B cell (primary cell): ENCODE measurements around the gene ORMDL3. TPM values are rescaled to one million over a fixed set of nuclear protein-coding genes. Genes with fewer than 3 reads are reported as not detected.

ENCODE experiments used
- ATAC-seq: fragments of 200-7000 bp; cut with Tn5 transposase; one replicate; pipeline ENCODE4 v1.10.0; 2021; ENCODE audit warnings: low read depth, mild to moderate bottlenecking, moderate number of reproducible peaks, moderate library complexity
- CTCF ChIA-PET: fragments of 350-600 bp; sonication (Branson Sonifier 250); formaldehyde crosslinking; loops from one replicate; lab custom pipeline; 2021; ENCODE audit warnings: antibody characterized with exemption, inconsistent platforms; lab: Charles Lee
- POLR2A ChIA-PET: fragments of 350-600 bp; sonication (Branson Sonifier 250); formaldehyde crosslinking; loops from one replicate; lab custom pipeline; 2021; ENCODE audit warnings: antibody characterized with exemption; lab: Charles Lee
- DNase-seq: peaks from one replicate; pipeline ENCODE4 v3.0.0; 2013
- H2AFZ ChIP-seq: 2 replicates; pipeline ENCODE4 v1.6.1; 2012; ENCODE audit warnings: mild to moderate bottlenecking, low read depth, low read length; ENCODE audit not compliant: insufficient read depth, poor library complexity, severe bottlenecking
- H3K27ac ChIP-seq, 2 donors: 1 replicate in 1 of 2; 2 replicates in 1 of 2; pipeline ENCODE4 v1.5.1; 2012 to 2013; ENCODE audit warnings: low read length in 2 of 2, mild to moderate bottlenecking in 2 of 2, moderate library complexity in 1 of 2
- H3K27me3 ChIP-seq, 4 experiments: fragments of 200-600 bp in 1 of 4; sonication (generic) in 1 of 4; replicated peaks in 1 of 4; 1 replicate in 2 of 4; 2 replicates in 2 of 4; pipeline versions ENCODE4 v1.6.1 to v1.7.0; 2013 to 2016; ENCODE audit warnings: low read length in 3 of 4, mild to moderate bottlenecking in 2 of 4, mixed read lengths in 1 of 4, moderate library complexity in 1 of 4; ENCODE audit not compliant: insufficient read depth in 4 of 4, control insufficient read depth in 3 of 4; ENCODE audit errors: control extremely low read depth in 1 of 4
- H3K36me3 ChIP-seq, 2 experiments: replicated peaks in 1 of 2; 1 replicate in 1 of 2; 2 replicates in 1 of 2; pipeline versions ENCODE4 v1.6.1 to v1.7.1; 2013; ENCODE audit warnings: low read length in 1 of 2; ENCODE audit not compliant: insufficient read depth in 2 of 2, control insufficient read depth in 1 of 2; ENCODE audit errors: control extremely low read depth in 1 of 2, extremely low read depth in 1 of 2
- H3K4me1 ChIP-seq, 2 donors: fragments of 200-600 bp in 1 of 2; sonication (generic) in 1 of 2; 1 replicate in 1 of 2; 2 replicates in 1 of 2; pipeline versions ENCODE4 v1.5.1 to v1.6.1; 2013 to 2017; ENCODE audit warnings: low read length in 2 of 2; ENCODE audit not compliant: control insufficient read depth in 2 of 2, insufficient read depth in 2 of 2
- H3K4me2 ChIP-seq: replicated peaks from 2 replicates; pipeline ENCODE3; 2012; ENCODE audit warnings: mild to moderate bottlenecking, low read depth, low read length; ENCODE audit not compliant: poor library complexity, severe bottlenecking
- H3K4me3 ChIP-seq, 5 experiments: fragments of 200-600 bp in 1 of 5; sonication (generic) in 1 of 5; 1 replicate in 3 of 5; 2 replicates in 2 of 5; pipeline versions ENCODE4 v1.5.1 to v1.7.0; 2011 to 2016; ENCODE audit warnings: low read length in 4 of 5, mild to moderate bottlenecking in 4 of 5, low read depth in 2 of 5, control low read depth in 1 of 5, moderate library complexity in 1 of 5; ENCODE audit not compliant: insufficient read depth in 1 of 5; ENCODE audit errors: control extremely low read depth in 1 of 5, extremely low read depth in 1 of 5
- H3K79me2 ChIP-seq: fragments of 200-600 bp; sonication (generic); one replicate; pipeline ENCODE4 v1.6.0; 2016; ENCODE audit warnings: low read length; ENCODE audit not compliant: control insufficient read depth, insufficient read depth
- H3K9ac ChIP-seq: fragments of 200-600 bp; sonication (generic); 2 replicates; pipeline ENCODE4 v1.6.1; 2017; ENCODE audit warnings: mild to moderate bottlenecking, low read length, moderate library complexity
- H3K9me3 ChIP-seq, 3 donors: one replicate each; pipeline versions ENCODE4 v1.6.1 to v1.7.1; 2013; ENCODE audit warnings: low read length in 2 of 3; ENCODE audit not compliant: control insufficient read depth in 2 of 3, insufficient read depth in 1 of 3; ENCODE audit errors: control extremely low read depth in 1 of 3
- H4K20me1 ChIP-seq: 2 replicates; pipeline ENCODE4 v1.6.0; 2012; ENCODE audit warnings: mild to moderate bottlenecking, low read length; ENCODE audit not compliant: insufficient read depth, control insufficient read depth, poor library complexity, severe bottlenecking
- H3K27ac Mint-ChIP-seq: one replicate; pipeline ENCODE4 v1.8.0; 2021; ENCODE audit warnings: mixed read lengths
- H3K27me3 Mint-ChIP-seq: one replicate; pipeline ENCODE4 v1.8.0; 2021; ENCODE audit warnings: mixed read lengths
- H3K4me1 Mint-ChIP-seq: one replicate; pipeline ENCODE4 v1.8.0; 2021; ENCODE audit warnings: mixed read lengths
- H3K4me3 Mint-ChIP-seq: one replicate; pipeline ENCODE4 v1.8.0; 2021; ENCODE audit warnings: mixed read lengths
- H3K9me3 Mint-ChIP-seq: one replicate; pipeline ENCODE4 v1.8.0; 2022; ENCODE audit warnings: mixed read lengths; ENCODE audit not compliant: insufficient read depth
- CTCF ChIP-seq: fragments of 200-600 bp; IDR thresholded peaks from one replicate; pipeline ENCODE4 v1.8.0; 2022; ENCODE audit warnings: antibody characterized with exemption, mild to moderate bottlenecking
- EZH2 ChIP-seq: IDR thresholded peaks from 2 replicates; pipeline ENCODE4 v1.6.1; 2012; ENCODE audit warnings: borderline replicate concordance, low read depth, mild to moderate bottlenecking, moderate library complexity, low read length; ENCODE audit not compliant: insufficient read depth, poor library complexity, severe bottlenecking
- WGBS: methylation state at CpG from one replicate; pipeline ENCODE4 v1.1.5; 2013; ENCODE audit warnings: missing lambda C conversion rate; ENCODE audit not compliant: insufficient coverage; 5-methylcytosine and 5-hydroxymethylcytosine counted together
- intact Hi-C: fragments of 100-400 bp; cut with micrococcal nuclease; formaldehyde crosslinking; loops from one replicate; pipeline ENCODE4 v1.10.0; 2022
- polyA plus RNA-seq: library from polyadenylated mRNA; depleted of rRNA; stranded (reverse); fragments of >200 nt; gene quantifications from 2 replicates; pipeline ENCODE4 v1.2.3, GENCODE V29; 2012
- total RNA-seq, 2 donors: library from RNA; stranded (reverse); fragments of 120-200 nt in 1 of 2; gene quantifications; 1 replicate in 1 of 2; 2 replicates in 1 of 2; pipeline versions ENCODE4 v1.2.3 to v1.2.4, GENCODE V29; 2013 to 2022

Gene ORMDL3
- total and polyA plus RNA-seq, 2 donors (not counting 1 experiment from before 2014, with no cell fraction given), result 51.8 to 90.6 TPM

GRCh38 chr17:39920218-39921210 lies 6.9 kb downstream of the ORMDL3 start:
- Histone ChIP-seq H3K4me2 (peak overlapping the region; percentile 29), H3K4me3 (no peak overlapping the region), H3K9ac (no peak overlapping the region), H3K79me2 (peaks cover 29% of the 10 kb centered on the region), H4K20me1 (peaks cover 32% of the 10 kb centered on the region), H3K9me3 (no peaks in the 10 kb centered on the region), H2AFZ (peak overlapping the region; percentile 10), H3K27me3 (no peaks in the 10 kb centered on the region), H3K4me1 (peaks cover 24 to 33% of the 10 kb centered on the region in 2 donors), H3K36me3 (peaks cover 2 to 47% of the 10 kb centered on the region in 2 experiments), H3K27ac (peak overlapping the region; percentile 47 to 60)
- intact Hi-C loops, result loop anchor here (10.0 kb wide), 1 partner anchor 166 kb away; no protein-coding TSS in a partner anchor
- peaks cover 45% of the 10 kb centered on the region for H3K4me1 Mint-ChIP-seq
- peak overlapping the region; percentile 80 for H3K27ac Mint-ChIP-seq
- 50% methylated on average over 11 of the region's 19 CpGs for WGBS
- CTCF ChIA-PET, result interaction anchor here (1.5 kb wide), 1 partner anchor 48 kb away, joined by 3 read pairs; no protein-coding TSS in a partner anchor
- no peaks in the 10 kb centered on the region for H3K9me3 Mint-ChIP-seq
- ATAC-seq, result peak; percentile 52
- H3K27me3 Mint-ChIP-seq, result no peaks in the 10 kb centered on the region
- peak overlapping the region; percentile 61 for H3K4me3 Mint-ChIP-seq
- POLR2A ChIA-PET, result no interaction called here
- TF ChIP-seq CTCF, result no peak
- TF ChIP-seq EZH2, result no peak
- DNase-seq, result peak; percentile 42
